ENCODE data around the gene DALRD3.

Gene DALRD3

GRCh38 chr3:49017971-49018706 is at the start of gene DALRD3:
DALRD3 (minus strand) TSS chr3:49018580; CDS start chr3:49018564, 16 bp downstream.
- DNase-seq (ENCODE audit: low read depth) = peak; percentile 39

GRCh38 chr3:49058011-49058410 is 39.6 kb upstream of the DALRD3 start:
- DNase-seq (ENCODE audit: low read depth) = no peak

- no peak for DNase-seq (ENCODE audit: low read depth)
These were observed 38.9 kb upstream of the DALRD3 start for GRCh38 chr3:49057268-49057667.

- no peak for DNase-seq (ENCODE audit: low read depth)
These were observed 36.0 kb upstream of the DALRD3 start for GRCh38 chr3:49054344-49054862.

- DNase-seq (ENCODE audit: low read depth) = no peak
These were observed 35.2 kb upstream of the DALRD3 start for GRCh38 chr3:49053543-49053942.

GRCh38 chr3:49035281-49035680 is 16.9 kb upstream of the DALRD3 start:
- no peak for DNase-seq (ENCODE audit: low read depth)

GRCh38 chr3:49034650-49035049 is 16.3 kb upstream of the DALRD3 start:
- DNase-seq (ENCODE audit: low read depth) = no peak

- no peak for DNase-seq (ENCODE audit: low read depth)
These were observed 14.4 kb upstream of the DALRD3 start for GRCh38 chr3:49032646-49033304.

- DNase-seq (ENCODE audit: low read depth) = no peak
These were observed 11.9 kb upstream of the DALRD3 start for GRCh38 chr3:49030321-49030720.

GRCh38 chr3:49029563-49029884 is 11.1 kb upstream of the DALRD3 start:
- no peak for DNase-seq (ENCODE audit: low read depth)

GRCh38 chr3:49028673-49029562 is 10.5 kb upstream of the DALRD3 start, which contains the start of gene IMPDH2:
IMPDH2 (minus strand) TSS chr3:49029398; CDS start chr3:49029350, 48 bp downstream.
- DNase-seq (ENCODE audit: low read depth) = peak; percentile 92

GRCh38 chr3:49028298-49028672 is 9.9 kb upstream of the DALRD3 start:
- DNase-seq (ENCODE audit: low read depth) = no peak

- no peak for DNase-seq (ENCODE audit: low read depth)
These were observed 9.3 kb upstream of the DALRD3 start for GRCh38 chr3:49027634-49028033.

- no peak for DNase-seq (ENCODE audit: low read depth)
These were observed 8.2 kb upstream of the DALRD3 start for GRCh38 chr3:49026536-49026935.

GRCh38 chr3:49025793-49026520 is 7.6 kb upstream of the DALRD3 start:
- no peak for DNase-seq (ENCODE audit: low read depth)

GRCh38 chr3:49025005-49025792 is 6.8 kb upstream of the DALRD3 start:
- no peak for DNase-seq (ENCODE audit: low read depth)

GRCh38 chr3:49024449-49024848 is 6.1 kb upstream of the DALRD3 start:
- DNase-seq (ENCODE audit: low read depth) = no peak

- no peak for DNase-seq (ENCODE audit: low read depth)
These were observed 5.4 kb upstream of the DALRD3 start for GRCh38 chr3:49023775-49024174.

GRCh38 chr3:49022688-49023171 is 4.3 kb upstream of the DALRD3 start:
- no peak for DNase-seq (ENCODE audit: low read depth)

GRCh38 chr3:49021813-49022687 is 3.7 kb upstream of the DALRD3 start, which contains the start of gene NDUFAF3:
NDUFAF3 (plus strand) TSS chr3:49022121; CDS start chr3:49022145, 24 bp downstream.
- peak; percentile 87 for DNase-seq (ENCODE audit: low read depth)

Data from stimulated activated CD4-positive, alpha-beta T cell treated with anti-CD3 and anti-CD28 coated beads, Interleukin-2, amount 100 ng/mL, for 4 hours (primary cell).